ENCODE results near the gene FAM20C. TPM values are rescaled to one million over a fixed set of nuclear protein-coding genes. Genes with fewer than 3 reads are reported as not detected.

FAM20C gene
- total and polyA plus RNA-seq, 2 donors (not counting 3 experiments of a cell fraction or from before 2014, with no cell fraction given), result 14.2 to 34.5 TPM

GRCh38 chr7:301291-302053, 109.1 kb downstream of the FAM20C start:
- H3K9me1 ChIP-seq (replicated peaks; ENCODE audit: control insufficient read depth, extremely low read depth, insufficient read depth, low read length), result no peaks in the 10 kb centered on the region
- H3K4me2 ChIP-seq (ENCODE audit: insufficient read depth, low read length), result no peak overlapping the region
- H2AFZ ChIP-seq (ENCODE audit: low read depth, low read length), result no peak overlapping the region
- DNase-seq (ENCODE audit: low read depth, low spot score) (no peak), FAIRE-seq (no peak)
- TF ChIP-seq FOS (IDR thresholded peaks at IDR 0.05; ENCODE audit: borderline replicate concordance, insufficient read depth, low read length), result no peak
- TF ChIP-seq JUN (IDR thresholded peaks at IDR 0.05; ENCODE audit: borderline replicate concordance, insufficient read depth, insufficient read length, low read depth), result no peak
- no peak for TF ChIP-seq GATA2 (IDR thresholded peaks at IDR 0.05; ENCODE audit: insufficient read depth, insufficient read length, low read depth, low read length)
- no peak for TF ChIP-seq POLR2A (IDR thresholded peaks at IDR 0.05; ENCODE audit: low read depth, low read length)
- no peak for TF ChIP-seq POLR2AphosphoS5 (IDR thresholded peaks at IDR 0.05; ENCODE audit: insufficient read depth, low read depth, low read length)
- no peak for TF ChIP-seq MAX (IDR thresholded peaks at IDR 0.05; ENCODE audit: insufficient read depth, insufficient read length)
- no peak for TF ChIP-seq MYC (IDR thresholded peaks at IDR 0.05; ENCODE audit: low read depth, low read length)
- no peak for TF ChIP-seq CTCF (IDR thresholded peaks at IDR 0.05; ENCODE audit: extremely low read depth in 1 of 2, insufficient read depth in 1 of 2, low read depth in 1 of 2, low read length in 2 of 2)
- TF ChIP-seq EZH2 (IDR thresholded peaks at IDR 0.05; ENCODE audit: borderline replicate concordance, low read depth, low read length, severe bottlenecking), result no peak
- intact Hi-C loops (cut with micrococcal nuclease), result no loop called here
- H4K20me1 ChIP-seq (replicated peaks; ENCODE audit: control insufficient read depth, extremely low read depth, insufficient read depth, low read length), result no peaks in the 10 kb centered on the region
- BruUV-seq (replicated peaks), result no TSS peak
- CTCF ChIA-PET, result no interaction called here
- dilution Hi-C loops (cut with MboI; ENCODE audit: extremely low pct_ligation_motif_present, low sequenced_read_pairs), result no loop called here
- no peak overlapping the region for H3K27ac ChIP-seq (ENCODE audit: insufficient read depth, low read depth, low read length)
- no peaks in the 10 kb centered on the region for H3K27me3 ChIP-seq (ENCODE audit: control insufficient read depth in 2 of 2, insufficient read depth in 2 of 2, low read length in 2 of 2)
- H3K9ac ChIP-seq (replicated peaks; ENCODE audit: extremely low read depth, insufficient read depth, low read length), result no peak overlapping the region
- no peaks in the 10 kb centered on the region for H3K9me3 ChIP-seq (replicated peaks; ENCODE audit: control insufficient read depth, insufficient read depth, low read length)
- POLR2A ChIA-PET, result no interaction called here
- H3K36me3 ChIP-seq (ENCODE audit: control insufficient read depth in 2 of 2, extremely low read depth in 1 of 2, insufficient read depth in 2 of 2, low read length in 2 of 2), result no peaks in the 10 kb centered on the region
- H3K4me1 ChIP-seq (ENCODE audit: control insufficient read depth, extremely low read depth, insufficient read depth, low read length), result no peaks in the 10 kb centered on the region
- H3K79me2 ChIP-seq (ENCODE audit: control insufficient read depth, insufficient read depth, low read length), result no peaks in the 10 kb centered on the region
- no peak overlapping the region for H3K4me3 ChIP-seq (replicated peaks in 1 of 3; ENCODE audit: insufficient read depth in 1 of 3, low read depth in 1 of 3, low read length in 3 of 3)
